Hematopoietic multipotent progenitor cell treated with erythropoietin and hydrocortisone succinate and interleukin-3 and kit ligand, for 8 days (in vitro differentiated cells): Measurements from ENCODE around the gene MINDY3.
A peak's percentile ranks its signal among the peaks of the same experiment; 100 is the strongest.
"Not testable (repeated sequence)": the region's sequence is repeated elsewhere in the genome, so short reads cannot be mapped to it uniquely, and the experiment has no call there.

Experiments
- DNase-seq: peaks from one replicate; pipeline ENCODE4 v3.0.0-alpha.2; 2015

MINDY3 gene

DNA sequence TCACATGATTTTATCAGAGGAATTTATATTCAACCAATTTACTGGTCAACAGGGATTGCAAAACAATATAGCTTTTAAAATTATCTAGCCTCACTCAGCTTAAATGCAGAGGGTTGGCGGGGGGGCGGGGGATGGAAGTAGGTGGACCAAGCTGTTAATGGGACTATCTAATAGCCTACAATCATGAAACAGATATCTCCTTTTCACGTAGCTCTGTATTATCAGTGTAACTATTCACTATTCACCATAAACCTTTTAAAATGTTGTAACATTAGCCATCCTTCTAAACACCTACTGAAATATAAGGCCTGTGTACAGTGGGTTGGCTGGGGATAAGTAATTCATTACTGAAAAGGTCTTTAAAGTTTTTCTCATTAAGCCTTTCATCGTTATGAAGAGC lies 56.2 kb downstream of the MINDY3 start:
- no peak for DNase-seq

DNA sequence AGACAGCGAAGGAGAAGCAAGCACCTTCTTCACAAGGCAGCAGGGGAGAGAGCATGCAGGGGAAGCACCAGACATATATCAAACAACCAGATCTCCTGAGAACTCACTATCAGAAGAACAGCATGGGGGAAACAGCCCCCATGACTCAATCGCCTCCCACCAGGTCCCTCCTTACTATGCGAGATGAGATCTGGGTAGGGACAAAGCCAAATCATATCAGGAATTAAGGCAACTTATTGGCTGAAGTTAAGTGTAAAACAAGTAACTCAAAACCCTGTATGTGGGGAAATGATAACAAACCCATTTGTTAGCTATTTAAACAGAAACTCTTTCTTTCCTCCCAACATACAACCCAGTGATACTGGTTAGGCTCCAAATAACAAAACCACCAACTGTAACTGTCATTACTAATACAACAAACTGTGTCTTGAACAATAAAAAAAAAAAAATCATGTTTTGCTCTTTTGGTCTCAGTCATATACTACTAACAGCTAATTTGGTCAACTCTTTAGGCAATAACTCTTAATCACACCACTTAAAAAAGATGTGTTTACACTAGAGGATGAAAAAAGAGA lies 57.8 kb downstream of the MINDY3 start:
- peak; percentile 98 for DNase-seq

DNA sequence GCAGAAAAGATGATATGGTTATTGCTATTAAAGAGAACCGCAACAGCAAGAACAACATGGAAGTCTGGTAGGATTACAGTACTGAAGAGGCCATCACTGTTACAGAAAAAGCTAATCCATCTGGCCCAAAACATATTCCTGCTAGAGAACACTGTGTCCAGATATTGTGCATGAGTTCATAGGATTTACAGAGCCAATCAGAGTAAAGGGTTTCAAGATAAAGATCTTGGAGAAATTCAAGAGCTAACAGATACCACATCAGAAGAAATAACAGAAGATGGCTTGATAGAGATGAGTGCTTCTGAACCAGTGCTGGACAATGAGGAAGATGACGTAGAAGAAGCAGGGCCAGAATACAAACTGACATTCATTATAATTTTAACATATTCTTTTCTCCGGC lies 58.7 kb downstream of the MINDY3 start:
- no peak for DNase-seq

DNA sequence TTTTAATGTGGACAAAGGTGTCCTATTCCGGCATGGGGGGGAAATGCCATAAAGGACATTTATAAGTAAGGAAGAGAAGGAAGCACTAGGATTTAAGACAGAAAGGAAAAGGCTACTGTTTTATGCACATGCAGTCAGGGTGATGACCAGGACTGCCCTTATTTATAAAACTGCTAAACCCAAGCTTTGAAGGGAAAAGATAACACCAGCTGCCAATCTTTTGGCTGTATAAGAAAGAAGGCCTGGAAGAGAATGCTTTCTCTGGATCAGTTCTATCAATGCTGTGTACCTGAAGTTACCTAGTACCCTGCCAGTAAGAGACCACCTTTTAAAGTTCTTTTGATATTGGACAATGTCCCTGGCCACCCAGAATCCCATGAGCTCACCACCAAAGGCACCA lies 59.2 kb downstream of the MINDY3 start:
- peak; percentile 67 for DNase-seq

DNA sequence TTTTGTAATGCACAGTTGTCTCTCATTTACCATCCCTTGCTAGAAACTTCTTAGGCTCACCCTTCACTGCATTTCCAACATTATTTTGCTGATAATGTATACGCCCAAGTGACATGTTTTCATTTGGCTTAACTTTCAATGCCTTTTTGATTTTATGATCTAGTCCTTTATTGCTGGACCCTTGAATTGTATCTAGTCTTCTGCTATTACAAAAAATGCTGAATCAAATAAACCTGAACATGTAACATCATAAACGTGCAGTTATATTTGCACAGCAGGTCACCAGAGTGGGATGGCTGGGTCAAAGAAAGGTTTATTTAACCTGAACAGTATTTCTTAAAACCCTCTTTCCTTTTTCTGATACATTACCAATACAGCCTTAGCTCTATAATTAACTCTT lies 63.0 kb downstream of the MINDY3 start:
- DNase-seq = no peak

DNA sequence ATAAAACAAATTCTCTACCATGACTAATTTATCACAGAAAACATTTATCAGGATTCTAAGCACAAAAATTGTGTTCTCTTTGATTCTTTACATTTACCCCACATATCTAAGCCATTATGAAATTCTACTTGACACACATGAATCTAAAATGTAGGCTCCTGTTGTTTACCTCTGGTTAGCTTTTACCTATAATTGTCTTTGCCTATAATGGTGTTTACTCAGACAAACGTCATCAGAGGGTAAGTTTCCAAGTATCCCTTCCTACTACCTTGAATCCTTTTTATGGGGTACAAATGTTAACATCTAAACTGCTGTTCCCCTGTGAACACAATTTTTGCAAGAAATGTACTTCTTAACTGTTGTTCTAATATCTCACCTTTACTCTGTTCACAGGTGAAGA lies 63.5 kb downstream of the MINDY3 start:
- no peak for DNase-seq

DNA sequence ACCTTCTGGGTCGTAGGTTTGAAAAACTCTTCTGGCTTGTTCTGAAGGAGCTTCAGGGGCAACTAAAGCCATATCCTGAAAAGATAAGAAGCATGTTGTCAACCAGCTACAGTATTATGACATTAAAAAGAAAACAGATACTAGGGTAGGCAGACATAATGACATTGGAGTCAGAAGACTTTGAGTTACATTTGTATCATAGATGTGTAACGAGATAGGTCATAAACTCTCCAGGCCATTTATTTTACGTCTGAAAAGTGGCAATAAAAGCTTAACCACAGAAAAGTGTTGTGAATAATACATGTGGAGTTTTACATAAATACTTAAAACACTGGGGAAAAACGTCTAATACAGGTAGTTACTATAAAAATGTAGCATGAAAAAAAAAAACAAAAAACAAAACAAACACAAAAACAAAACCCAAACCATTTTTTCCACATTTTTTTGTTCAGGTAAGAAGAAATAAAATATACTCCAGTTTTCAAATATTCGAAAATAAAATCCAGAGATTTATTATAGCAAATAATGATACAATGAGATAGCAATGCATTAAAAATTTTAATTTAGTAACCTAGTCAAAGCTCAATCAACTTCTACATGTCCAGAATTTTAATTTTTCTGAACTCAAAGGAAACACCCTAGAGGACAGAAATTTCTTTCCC lies 64.1 kb downstream of the MINDY3 start:
- peak; percentile 36 for DNase-seq

DNA sequence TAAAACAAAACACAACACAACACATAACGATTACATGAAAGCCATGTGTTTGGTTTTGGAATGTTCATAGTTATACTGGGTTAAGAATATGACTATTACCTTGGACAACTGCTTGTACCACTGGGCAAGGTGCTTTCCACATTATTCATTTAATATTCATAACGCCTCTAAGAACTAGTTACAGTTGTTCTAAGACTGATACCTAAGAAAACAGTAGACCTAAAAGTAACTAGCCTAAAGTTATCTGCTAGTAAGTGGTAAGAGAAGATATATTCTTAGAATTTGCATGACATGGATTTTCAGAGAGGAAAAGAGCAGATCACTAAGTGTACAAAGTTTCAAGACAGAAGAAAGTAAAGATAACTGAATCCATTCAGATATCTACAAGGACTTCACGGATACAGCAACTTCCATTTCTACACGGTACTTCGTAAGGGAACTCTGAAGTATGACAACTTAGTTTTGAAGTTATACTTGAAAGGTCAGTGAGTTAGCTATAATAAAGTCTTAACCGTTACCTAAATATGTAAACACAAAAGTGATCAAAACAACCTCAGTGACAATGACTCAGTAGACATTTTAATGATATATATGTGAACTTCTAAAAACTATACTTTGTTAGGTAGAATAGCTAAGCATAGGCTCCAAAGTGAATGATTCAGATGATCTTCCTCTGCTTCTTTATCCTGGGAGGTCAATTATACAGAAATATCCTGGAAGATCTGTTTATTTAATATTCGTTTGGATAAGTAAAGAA lies 65.1 kb downstream of the MINDY3 start:
- DNase-seq = peak; percentile 64

DNA sequence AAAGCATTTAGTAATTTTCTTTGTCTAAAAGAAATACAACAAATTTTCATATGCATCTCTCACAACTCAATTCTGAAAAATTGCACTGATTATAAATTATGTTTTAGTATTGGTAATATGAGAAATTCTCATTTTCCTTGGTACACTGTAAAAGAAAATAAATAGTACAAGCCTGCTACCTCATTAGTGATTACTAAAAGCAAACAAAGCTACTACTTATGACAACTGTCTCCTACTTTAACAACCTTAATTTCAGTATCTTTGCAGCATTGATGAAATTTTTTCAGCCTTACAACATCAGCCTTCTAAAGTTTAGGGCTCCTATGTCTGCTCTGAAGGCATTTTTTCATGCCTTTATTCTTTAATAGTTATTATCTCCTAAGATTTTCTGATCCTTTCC lies 65.7 kb downstream of the MINDY3 start:
- DNase-seq = no peak

DNA sequence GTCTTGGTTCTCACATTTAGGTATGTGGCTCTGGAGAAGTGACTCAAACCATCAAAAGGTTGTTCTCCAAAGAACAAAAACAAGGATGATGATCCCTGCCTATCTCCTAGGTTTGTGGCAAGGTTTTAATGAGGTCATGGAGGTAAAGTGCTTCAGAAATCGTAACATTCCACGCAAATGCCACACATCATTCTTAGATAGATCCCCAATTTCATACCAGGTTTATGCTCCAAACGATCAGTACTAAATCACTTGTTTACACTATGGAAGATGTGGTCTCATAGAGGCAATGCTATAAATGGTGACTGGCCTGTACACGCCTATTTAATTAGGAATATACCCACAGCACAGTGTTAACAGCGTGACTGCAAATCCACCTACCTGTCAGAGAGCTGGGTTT lies 66.6 kb downstream of the MINDY3 start:
- DNase-seq = no peak

DNA sequence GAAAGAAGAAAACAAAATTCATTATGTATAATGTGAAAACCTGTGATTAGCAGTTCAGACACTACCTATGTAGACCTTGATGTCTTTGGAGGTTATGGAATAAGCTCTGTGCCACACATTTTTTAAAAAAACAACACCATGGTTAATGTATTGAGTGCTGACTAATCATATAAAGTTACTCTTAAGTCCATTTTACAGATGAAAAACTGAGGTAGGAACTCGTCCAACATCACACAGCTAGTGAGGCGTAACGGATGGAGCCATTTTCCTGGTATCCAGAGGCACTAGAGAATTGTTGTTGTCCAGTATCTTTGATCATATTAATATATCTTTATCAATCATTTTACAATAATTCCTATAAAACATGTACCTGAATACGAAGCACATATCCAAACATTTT lies 67.5 kb downstream of the MINDY3 start:
- DNase-seq = no peak

DNA sequence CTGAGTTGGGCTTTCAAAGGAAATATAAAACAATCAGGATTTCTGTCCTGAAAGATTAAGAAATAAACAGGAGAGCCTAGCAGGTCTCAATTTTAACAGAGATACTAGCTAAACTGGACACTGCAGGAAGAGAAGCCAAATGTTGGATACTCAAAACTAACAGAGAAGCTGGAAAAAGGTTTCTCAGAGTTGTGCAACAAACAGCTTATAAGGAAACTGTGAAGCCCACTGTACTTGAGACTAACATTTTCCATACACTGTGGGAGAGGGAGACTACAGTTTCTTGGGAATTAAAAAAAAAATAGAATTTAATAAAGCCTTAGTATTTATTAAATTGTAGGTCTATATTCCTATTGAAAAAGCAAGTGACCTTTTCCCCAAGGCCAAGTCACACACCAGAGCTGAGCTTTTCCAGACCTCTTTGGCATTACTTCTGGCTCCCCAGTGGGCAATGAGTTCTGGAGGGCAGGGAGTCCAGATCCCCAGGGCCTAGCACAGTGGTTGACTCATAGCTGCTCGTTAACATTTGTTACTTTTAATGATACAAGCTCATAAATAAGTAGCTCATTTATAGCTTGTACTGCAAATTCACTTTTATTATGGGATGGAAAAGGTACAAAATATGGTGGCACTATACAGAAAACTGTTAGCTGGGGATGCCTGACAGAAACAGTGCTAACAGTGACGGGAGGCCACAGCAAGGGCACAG lies 68.3 kb downstream of the MINDY3 start:
- DNase-seq = no peak

DNA sequence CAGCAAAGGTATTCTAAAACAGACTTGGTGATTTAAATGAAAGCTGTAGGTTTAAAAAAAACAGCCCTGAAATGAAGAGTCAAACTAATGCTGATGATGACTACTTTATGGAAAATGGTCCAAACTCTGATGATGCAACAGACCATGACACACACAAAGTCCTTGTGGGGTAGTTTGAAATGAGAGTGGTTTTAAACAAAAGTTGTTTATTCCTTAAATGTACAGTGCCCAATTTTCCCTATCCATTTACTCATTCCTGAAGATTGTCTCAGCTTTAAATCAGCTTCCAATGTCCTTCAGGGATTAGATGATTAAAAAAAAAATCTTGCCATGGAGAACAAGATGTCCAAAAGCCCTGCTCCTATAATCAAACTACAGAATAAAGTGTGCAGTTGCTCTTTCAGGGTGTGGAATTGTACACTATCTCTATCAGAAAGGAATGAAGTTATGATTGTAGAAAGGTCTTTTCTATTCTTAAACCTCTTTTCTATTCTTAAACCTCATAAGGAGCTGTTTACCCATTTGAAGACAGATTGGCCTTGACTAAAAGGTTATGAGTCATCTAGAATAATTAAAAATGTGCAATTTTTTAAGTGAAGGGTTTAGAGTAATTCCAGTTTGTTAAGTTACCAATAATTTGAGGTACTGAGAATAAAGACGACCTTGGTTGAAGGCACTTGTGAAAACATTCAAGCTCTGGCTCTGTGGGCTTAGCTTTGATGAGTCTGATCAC lies 70.3 kb downstream of the MINDY3 start:
- no peak for DNase-seq

DNA sequence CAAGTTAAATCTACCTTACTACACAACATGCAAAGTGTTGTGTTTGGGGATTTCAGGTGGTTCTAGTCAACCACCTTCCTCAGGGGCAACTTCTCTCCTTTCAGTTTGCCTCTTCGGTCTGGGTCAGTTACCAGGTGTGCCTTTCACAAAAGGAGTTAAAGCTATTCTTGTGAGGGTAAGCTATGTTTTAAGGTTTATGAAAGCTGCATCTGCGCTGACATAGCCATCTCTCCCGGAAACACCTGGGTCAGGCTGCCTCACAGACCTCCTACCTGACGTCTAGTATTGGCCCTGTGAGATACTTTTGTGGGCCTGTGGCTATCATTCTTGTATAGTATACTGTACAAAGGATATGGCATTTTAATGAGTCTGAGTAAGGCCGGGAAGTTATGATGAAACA lies 72.9 kb downstream of the MINDY3 start:
- no peak for DNase-seq

DNA sequence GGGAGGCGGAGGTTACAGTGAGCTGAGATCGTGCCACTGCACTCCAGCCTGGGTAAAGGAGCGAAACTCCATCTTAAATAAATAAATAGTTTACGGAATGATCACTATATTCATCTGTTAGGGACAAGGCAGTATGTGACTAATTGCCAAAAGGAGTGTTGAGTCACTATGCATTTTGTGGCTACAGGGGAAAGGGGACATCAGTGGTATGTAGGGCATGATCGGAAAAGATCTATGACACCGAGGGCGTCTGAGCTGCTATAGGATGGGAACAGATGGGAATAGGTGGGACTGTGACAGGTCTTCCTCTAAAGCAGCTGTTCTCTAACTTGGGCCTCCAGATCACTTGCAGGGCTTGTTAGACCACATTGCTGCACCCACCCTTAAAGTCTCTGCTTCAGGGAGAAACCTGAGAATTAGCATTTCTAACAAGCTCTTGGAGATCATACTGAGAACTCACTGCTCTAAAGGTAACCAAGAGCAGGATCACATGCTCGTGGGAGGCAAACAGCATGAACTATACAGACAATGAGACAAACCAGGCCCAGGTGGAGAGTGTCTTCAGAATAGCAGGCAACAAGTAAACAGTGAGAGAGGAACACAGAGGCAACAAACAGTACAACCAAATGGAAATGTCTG lies 75.5 kb downstream of the MINDY3 start:
- DNase-seq = no peak

DNA sequence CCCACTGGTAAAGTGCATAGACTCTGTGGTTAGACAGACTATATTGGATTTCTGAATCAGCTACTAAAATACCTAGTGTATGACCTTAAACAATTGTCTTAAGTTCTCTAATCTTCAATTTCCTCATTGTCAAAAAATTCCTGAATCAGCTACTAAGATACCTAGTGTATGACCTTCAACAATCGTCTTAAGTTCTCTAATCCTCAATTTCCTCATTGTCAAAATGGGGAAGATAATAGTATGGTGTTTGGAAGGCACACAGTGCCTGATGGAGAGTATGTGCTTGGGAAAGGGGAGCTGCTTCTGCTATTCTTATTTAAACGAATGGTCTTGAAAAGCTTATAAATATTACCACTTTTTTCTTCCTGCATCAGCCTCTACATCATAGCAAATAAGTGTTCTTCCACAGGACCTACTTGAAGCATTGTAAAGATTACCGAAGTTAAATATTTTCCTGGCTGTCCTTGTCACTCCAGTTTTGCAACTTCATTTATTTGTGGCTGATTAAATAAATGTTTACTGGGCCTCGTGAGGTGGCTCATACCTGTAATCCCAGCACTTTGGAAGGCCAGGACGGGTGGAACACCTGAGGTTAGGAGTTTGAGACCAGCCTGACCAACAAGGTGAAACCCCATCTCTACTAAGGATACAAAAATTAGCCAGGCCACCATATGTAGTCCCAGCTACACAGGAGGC lies 76.2 kb downstream of the MINDY3 start:
- no peak for DNase-seq

DNA sequence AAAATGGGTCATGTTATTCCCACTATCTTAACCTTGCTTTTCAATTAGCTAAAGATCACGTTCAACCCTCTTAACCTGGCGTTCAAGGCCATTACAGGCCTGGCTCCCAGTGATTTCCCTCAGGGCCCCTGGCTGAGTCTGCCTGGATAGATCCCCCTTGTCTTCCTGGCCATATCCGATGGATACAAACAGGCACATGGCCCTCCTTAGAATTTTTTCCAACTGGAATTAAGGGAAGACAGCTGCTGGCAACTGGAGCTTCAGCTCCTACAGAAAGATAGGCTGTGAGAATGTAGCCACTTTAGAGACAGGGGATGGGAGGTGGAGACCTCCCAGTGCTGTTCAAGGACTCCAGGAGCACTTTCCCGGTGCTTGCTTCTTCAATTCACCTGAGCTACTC lies 77.5 kb downstream of the MINDY3 start:
- no peak for DNase-seq

DNA sequence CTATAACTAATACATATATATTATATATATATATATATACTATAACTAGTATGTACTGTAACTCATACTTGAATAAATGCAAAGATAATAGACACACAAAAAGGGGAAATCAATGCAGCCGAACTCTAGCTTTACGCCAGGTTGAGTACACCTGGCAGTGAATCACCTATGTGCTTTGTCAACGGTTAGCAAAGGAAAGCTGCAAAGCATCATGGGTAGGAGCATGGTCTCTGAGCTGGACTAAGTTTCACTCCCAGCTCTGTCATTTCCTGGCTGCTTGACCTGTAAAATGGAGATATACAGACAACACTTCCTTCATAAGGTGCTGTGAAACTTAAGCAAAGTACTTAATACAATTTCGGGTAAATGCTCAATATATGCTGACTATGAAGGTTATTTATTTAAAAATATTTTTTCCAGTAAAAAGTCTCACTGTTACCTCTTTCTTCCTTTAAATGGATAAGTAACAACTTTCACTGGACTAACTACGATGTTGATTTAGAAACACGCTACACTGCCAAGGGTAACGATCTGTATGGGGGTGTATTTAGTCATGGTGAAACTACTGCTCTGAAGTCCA lies 78.8 kb downstream of the MINDY3 start:
- no peak for DNase-seq

DNA sequence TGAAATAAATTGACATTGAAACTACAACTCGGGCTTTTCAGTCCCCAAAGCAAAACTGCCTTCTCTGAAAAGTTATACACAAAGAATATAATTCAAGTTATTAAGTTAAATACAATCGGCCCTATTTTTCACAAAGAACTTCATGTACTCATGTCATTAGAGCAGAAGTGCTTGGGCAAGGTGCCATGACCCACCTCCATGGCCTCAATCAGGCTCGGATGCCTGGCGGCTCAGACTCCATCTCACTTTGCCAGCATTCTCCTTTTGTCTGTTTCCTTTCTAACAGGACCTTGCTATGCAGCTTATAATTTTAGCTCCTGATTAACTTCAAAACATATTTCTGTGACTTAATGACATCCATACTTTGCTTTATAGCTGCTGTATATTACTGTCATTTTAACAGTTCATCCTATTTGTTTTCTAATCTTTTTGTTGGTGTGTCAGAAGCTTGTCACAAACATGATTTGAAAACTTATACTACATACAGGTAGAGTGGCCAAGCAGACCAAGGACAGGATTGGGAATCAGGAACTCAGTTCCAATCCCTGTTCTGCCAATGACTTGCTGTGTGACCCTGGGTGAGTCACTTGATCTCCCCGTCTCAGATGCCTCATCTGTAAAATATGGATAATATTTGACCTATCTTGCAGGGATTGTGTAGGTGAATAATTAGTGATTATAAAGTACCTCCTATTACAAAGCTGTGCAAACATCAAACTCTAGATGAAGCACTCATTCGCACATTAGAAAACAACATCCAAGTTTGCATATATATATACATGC lies 79.8 kb downstream of the MINDY3 start:
- no peak for DNase-seq

DNA sequence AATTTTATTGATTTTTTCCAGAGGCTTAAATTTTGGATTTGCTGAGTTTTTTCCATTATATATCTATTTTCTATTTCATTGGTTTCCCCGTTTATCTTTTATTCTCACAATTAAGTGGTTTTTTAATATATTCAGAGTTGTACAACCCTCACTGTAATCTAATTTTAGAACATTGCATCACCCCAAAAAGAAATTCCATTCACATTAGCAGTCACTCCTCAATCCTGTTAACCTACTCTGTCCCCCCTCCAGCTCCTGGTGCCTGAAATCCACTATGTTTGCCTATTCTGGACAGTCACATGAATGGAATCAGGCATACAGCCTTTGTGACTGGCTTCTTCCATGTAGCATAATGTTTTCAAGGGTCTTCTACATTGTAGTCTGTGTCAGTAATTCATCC lies 84.8 kb downstream of the MINDY3 start:
- DNase-seq = no peak

DNA sequence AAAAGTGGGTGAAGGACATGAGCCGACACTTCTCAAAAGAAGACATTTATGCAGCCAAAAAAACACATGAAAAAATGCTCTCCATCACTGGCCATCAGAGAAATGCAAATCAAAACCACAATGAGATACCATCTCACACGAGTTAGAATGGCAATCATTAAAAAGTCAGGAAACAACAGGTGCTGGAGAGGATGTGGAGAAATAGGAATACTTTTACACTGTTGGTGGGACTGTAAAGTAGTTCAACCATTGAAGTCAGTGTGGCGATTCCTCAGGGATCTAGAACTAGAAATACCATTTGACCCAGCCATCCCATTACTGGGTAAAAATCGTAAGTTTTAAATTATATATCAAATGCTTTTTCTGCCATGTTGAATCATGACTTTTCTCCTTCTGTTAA lies 85.8 kb downstream of the MINDY3 start:
- DNase-seq = not testable (repeated sequence)
